KMS-11 (cell line): ENCODE data around the gene PRKCH.

Experiments used
- H2AFZ ChIP-seq: fragments of 200-600 bp; sonication (generic); 2 replicates; pipeline ENCODE4 v1.6.1; 2016; ENCODE audit warnings: antibody characterized with exemption, mixed run types, low read depth
- H3K27ac ChIP-seq: fragments of 200-600 bp; sonication (generic); 2 replicates; pipeline ENCODE4 v1.6.1; 2016; ENCODE audit warnings: mild to moderate bottlenecking, mixed run types
- H3K27me3 ChIP-seq: fragments of 200-600 bp; sonication (generic); 2 replicates; pipeline ENCODE4 v1.6.1; 2017; ENCODE audit warnings: mild to moderate bottlenecking, low read depth, mixed run types, moderate library complexity; ENCODE audit not compliant: insufficient read depth
- H3K36me3 ChIP-seq: fragments of 200-600 bp; sonication (generic); 2 replicates; pipeline ENCODE4 v1.6.1; 2017; ENCODE audit warnings: mild to moderate bottlenecking, mixed run types; ENCODE audit not compliant: insufficient read depth
- H3K4me1 ChIP-seq: fragments of 200-600 bp; sonication (generic); 2 replicates; pipeline ENCODE4 v1.6.1; 2016; ENCODE audit warnings: mild to moderate bottlenecking, low read depth, mixed run types; ENCODE audit not compliant: poor library complexity, severe bottlenecking
- H3K4me2 ChIP-seq: fragments of 200-600 bp; sonication (generic); 2 replicates; pipeline ENCODE4 v1.7.0; 2016; ENCODE audit warnings: mild to moderate bottlenecking, mixed run types
- H3K4me3 ChIP-seq: fragments of 200-600 bp; sonication (generic); IDR thresholded peaks from 2 replicates; pipeline ENCODE4 v1.6.1; 2017; ENCODE audit warnings: low read depth, low read length, mixed read lengths; ENCODE audit not compliant: insufficient read depth
- H3K79me2 ChIP-seq: fragments of 200-600 bp; sonication (generic); 2 replicates; pipeline ENCODE4 v1.6.1; 2016; ENCODE audit warnings: low read depth, mixed run types; ENCODE audit not compliant: insufficient read depth
- H3K9ac ChIP-seq: fragments of 200-600 bp; sonication (generic); 2 replicates; pipeline ENCODE4 v1.6.1; 2016; ENCODE audit warnings: mild to moderate bottlenecking, mixed run types
- H4K20me1 ChIP-seq: fragments of 200-600 bp; sonication (generic); 2 replicates; pipeline ENCODE4 v1.6.1; 2016; ENCODE audit warnings: mild to moderate bottlenecking, mixed run types; ENCODE audit not compliant: insufficient read depth
- CTCF ChIP-seq: fragments of 200-600 bp; sonication (generic); conservative IDR thresholded peaks from 2 replicates; pipeline ENCODE4 v1.6.1; 2017; ENCODE audit warnings: low read depth, mild to moderate bottlenecking, antibody characterized with exemption, low read length, moderate library complexity, mixed read lengths

PRKCH gene

DNA sequence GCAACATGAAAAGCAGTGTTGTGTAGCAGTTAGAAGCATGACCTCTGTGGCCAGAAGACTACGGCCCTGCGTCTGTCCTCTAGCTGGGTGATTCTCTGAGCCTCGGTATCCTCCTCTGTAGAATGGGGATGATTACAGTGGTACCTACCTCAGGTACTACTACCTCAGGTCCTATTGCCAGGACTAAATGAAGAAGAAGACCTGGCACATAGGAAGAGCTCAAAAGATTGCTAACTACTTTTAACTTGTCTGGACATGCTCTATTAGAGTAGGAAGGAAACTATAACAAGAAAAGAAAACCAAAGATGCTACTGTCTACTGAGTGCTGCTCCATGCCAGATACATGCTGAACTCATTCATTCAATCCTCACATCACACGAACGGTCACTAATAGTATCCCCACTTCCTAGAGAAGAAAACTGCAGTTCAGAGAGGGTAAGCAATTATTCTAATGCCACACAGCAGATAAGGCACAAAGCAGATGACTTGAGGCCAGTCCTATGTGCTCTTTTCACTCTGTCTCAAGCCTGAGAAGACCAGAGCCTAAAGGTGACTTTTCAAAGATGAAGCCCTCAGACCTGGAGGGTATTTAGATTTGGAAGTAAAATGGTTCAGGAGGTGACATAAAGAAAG, 265.8 kb downstream of the PRKCH start:
- no peak overlapping the region for H3K9ac ChIP-seq
- no peaks in the 10 kb centered on the region for H3K36me3 ChIP-seq
- H3K27ac ChIP-seq: no peak overlapping the region
- no peaks in the 10 kb centered on the region for H3K27me3 ChIP-seq
- no peaks in the 10 kb centered on the region for H3K79me2 ChIP-seq
- TF ChIP-seq CTCF: no peak
- no peak overlapping the region for H3K4me2 ChIP-seq
- H4K20me1 ChIP-seq: no peaks in the 10 kb centered on the region
- no peaks in the 10 kb centered on the region for H3K4me1 ChIP-seq
- no peak overlapping the region for H3K4me3 ChIP-seq
- no peak overlapping the region for H2AFZ ChIP-seq

DNA sequence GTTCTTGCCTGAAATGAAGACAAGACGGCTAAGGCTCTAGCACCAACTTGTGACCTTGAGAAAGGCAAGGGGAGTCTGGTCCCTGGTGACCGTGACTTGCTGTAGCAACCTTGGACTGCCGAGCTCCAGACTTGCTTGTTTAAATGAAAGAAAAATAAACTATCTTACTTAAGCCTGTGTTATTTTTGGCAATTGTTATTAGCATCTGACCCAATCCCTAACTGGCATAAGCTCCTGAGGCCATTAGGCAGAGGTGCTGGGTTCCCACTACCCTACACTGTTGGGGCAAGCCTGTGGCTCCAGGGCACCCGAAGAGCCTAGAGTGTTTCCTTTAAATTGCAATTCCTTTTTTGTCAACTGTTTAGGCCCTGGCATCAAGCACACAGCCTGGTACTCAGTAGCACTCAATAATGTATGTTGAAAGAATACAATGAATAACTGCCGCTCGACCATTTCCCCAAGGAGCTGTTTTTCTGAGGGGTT, 267.1 kb downstream of the PRKCH start:
- Histone ChIP-seq H3K4me2 (no peak overlapping the region), H2AFZ (no peak overlapping the region), H4K20me1 (no peaks in the 10 kb centered on the region), H3K4me3 (no peak overlapping the region), H3K36me3 (no peaks in the 10 kb centered on the region), H3K4me1 (no peaks in the 10 kb centered on the region), H3K9ac (no peak overlapping the region), H3K79me2 (no peaks in the 10 kb centered on the region), H3K27ac (no peak overlapping the region), H3K27me3 (no peaks in the 10 kb centered on the region)
- TF ChIP-seq CTCF: no peak

DNA sequence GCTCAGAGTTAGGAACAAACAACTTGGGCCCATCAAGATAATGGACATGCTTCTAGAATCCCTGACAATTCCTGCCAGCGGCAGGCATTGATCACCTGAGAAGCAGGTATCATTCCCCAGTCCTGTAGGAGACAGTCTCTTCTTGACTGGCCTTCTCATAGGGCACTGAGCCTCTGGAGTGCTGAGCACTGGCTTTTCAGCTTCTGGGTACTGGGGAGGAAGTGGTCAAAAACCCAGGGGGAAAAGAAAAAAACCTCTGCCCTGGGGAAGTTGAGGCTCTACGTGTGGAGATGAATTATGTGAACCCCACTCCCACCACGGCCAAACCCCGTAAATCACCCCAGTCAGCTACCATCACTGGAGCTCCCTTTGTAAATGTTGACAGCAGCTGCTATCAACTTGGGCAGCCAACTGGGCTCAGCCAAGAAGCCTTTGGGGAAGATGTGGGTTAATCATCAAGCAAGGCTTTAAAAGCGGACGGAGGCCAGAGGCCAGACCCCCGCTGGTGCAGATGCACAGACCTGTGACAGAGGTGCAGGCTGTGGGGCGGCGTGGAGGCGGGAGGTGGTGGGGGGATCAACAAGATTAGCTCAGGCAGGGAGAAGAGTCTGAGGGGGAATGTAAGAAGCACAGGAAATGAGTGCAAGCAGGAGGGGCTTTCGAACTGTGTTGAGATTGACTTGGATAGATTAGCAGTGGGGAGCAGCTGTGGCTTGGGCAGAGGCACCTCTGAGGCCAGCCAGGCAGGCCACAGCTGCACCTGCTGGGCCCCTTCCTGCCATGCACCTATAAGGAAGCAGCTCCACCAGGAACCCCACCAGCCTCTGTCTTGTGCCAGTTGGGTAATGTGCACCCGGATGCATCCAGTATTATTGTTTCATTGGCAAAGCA, 268.6 kb downstream of the PRKCH start:
- Histone ChIP-seq H3K27ac (no peak overlapping the region), H3K4me2 (no peak overlapping the region), H3K79me2 (no peaks in the 10 kb centered on the region), H3K9ac (no peak overlapping the region), H2AFZ (no peak overlapping the region), H3K4me3 (no peak overlapping the region), H4K20me1 (no peaks in the 10 kb centered on the region), H3K36me3 (no peaks in the 10 kb centered on the region), H3K4me1 (no peaks in the 10 kb centered on the region), H3K27me3 (no peaks in the 10 kb centered on the region)
- TF ChIP-seq CTCF: no peak

DNA sequence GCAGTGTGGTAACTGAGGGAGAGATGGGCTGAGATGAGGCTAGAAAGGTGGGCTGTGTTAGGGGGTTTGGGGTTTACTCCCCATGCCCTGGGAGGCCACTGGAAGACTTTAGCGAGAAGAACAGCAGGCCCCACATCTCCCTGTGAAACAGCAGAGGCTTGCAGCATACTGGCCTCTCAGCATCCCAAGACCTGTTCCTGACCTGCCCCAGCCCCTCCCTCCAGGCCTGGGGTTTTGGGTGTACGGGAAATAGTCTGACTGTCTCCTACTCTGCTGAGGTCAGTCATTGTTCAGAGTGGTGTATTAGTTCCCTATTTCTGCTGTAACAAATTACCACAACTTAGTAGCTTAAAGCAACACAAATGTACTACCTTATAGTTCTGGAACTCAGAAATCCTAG, 270.5 kb downstream of the PRKCH start:
- Histone ChIP-seq H3K27me3 (no peaks in the 10 kb centered on the region), H3K79me2 (no peaks in the 10 kb centered on the region), H3K9ac (no peak overlapping the region), H2AFZ (no peak overlapping the region), H3K4me2 (no peak overlapping the region), H4K20me1 (no peaks in the 10 kb centered on the region), H3K4me1 (no peaks in the 10 kb centered on the region), H3K27ac (no peak overlapping the region), H3K36me3 (no peaks in the 10 kb centered on the region), H3K4me3 (no peak overlapping the region)
- no peak for TF ChIP-seq CTCF
